ENCODE measurements around the gene MEF2D. TPM values are rescaled to one million over a fixed set of nuclear protein-coding genes. Genes with fewer than 3 reads are reported as not detected.

MEF2D gene
- 100 to 1,000 TPM; 155 to 162 TPM for total RNA-seq
- 27.6 TPM for polyA plus RNA-seq (2013, experiment 1 of 2)
- polyA plus RNA-seq (2013, experiment 2 of 2) = 34.0 TPM
- total RNA-seq = 11.9 to 204 (median 44.6) reads per million in 172 experiments

DNA sequence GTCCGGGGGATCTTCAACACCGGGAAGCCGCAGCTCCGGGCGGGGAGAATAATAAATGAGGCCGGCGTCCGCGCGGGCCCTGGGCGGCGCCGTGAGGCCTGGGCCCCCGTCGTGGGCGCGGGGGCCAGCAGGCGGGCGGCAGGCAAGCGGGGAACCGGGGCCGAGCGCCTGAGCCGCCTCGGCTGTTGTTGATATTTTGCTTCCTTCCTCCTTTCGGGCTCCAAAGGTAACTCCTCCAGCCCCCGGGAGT, at the start of gene MEF2D:
Gene MEF2D (minus strand): TSS at position 233 of the 250 bp plus-strand sequence. CDS start 17,483 bp downstream, outside the sequence.
- Mint-ChIP-seq H3K27ac (peak within 1 kb of the TSS; percentile 97), H3K4me3 (peak within 1 kb of the TSS; percentile 97), H3K9me3 (no peaks in the 10 kb centered on the region), H3K4me1 (ENCODE audit: low read depth) (peaks cover 82% of the 10 kb centered on the region), H3K36me3 (ENCODE audit: low read depth) (peaks cover 31% of the 10 kb centered on the region), H3K27me3 (no peaks in the 10 kb centered on the region)
- TF ChIP-seq, protein P1, sequence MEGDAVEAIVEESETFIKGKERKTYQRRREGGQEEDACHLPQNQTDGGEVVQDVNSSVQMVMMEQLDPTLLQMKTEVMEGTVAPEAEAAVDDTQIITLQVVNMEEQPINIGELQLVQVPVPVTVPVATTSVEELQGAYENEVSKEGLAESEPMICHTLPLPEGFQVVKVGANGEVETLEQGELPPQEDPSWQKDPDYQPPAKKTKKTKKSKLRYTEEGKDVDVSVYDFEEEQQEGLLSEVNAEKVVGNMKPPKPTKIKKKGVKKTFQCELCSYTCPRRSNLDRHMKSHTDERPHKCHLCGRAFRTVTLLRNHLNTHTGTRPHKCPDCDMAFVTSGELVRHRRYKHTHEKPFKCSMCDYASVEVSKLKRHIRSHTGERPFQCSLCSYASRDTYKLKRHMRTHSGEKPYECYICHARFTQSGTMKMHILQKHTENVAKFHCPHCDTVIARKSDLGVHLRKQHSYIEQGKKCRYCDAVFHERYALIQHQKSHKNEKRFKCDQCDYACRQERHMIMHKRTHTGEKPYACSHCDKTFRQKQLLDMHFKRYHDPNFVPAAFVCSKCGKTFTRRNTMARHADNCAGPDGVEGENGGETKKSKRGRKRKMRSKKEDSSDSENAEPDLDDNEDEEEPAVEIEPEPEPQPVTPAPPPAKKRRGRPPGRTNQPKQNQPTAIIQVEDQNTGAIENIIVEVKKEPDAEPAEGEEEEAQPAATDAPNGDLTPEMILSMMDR (IDR thresholded peaks at IDR 0.05) = no peak
- no peak for ATAC-seq (ENCODE audit: poor library complexity)
- peak within 1 kb of the TSS; percentile 98 for H3K4me3 ChIP-seq (ENCODE audit: low read length)
- no peak for DNase-seq
- no peaks in the 10 kb centered on the region for H3K27me3 ChIP-seq (ENCODE audit: control insufficient read depth in 1 of 2, insufficient read depth in 2 of 2, low read length in 2 of 2)
- peaks cover 14% of the 10 kb centered on the region for H3K36me3 ChIP-seq (ENCODE audit: insufficient read depth, low read length)
- H3K9me3 ChIP-seq (ENCODE audit: control insufficient read depth in 1 of 2, insufficient read depth in 1 of 2, low read length in 2 of 2) = no peaks in the 10 kb centered on the region
- CTCF ChIA-PET = interaction anchor here (0.8 to 5.8 kb wide), 7 partner anchors 9 to 82 kb away, joined by 3 to 77 read pairs (median 9); no protein-coding TSS in a partner anchor
- POLR2A ChIA-PET = interaction anchor here (0.5 to 6.3 kb wide), 34 partner anchors 9 to 1203 kb away, joined by 3 to 145 read pairs (median 6); partner anchors contain the start of genes CCT3, GPATCH4, HDGF and IQGAP3
- intact Hi-C loops (cut with DNase I, micrococcal nuclease) = loop anchor here (1.0 to 10.0 kb wide), 5 partner anchors 24 to 264 kb away; partner anchors contain the start of genes ISG20L2 (in 1 of the 2), METTL25B (in 1 of the 2) and PRCC (in 1 of the 2)
- peaks cover 84% of the 10 kb centered on the region for H3K4me1 ChIP-seq (ENCODE audit: insufficient read depth, low read length)
- H3K27ac ChIP-seq (ENCODE audit: low read depth in 1 of 2, low read length in 2 of 2) = peak within 1 kb of the TSS; percentile 96

DNA sequence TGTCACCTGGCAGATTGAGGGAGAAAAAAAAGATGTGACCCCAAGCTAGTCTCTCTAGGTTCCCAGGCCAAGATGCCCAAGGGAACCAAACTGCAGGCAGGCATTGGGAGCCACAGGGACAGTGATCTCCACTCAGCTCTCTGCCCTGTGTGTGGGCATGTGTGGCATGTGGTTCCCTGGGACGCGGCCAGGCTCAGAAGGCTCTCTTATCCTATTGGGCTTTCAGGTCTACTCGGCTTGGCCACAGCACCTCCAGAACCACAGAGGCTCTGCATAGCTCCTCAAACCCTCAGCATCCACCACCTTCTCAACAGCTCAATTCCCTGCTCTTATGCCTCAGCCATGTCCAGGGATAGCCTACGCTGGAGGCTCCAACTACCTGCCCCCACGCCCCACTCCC, 49.8 kb upstream of the MEF2D start:
- Histone ChIP-seq H3K4me1 (ENCODE audit: insufficient read depth, low read length) (no peaks in the 10 kb centered on the region), H3K27ac (ENCODE audit: low read depth in 1 of 2, low read length in 2 of 2) (no peak overlapping the region), H3K27me3 (ENCODE audit: control insufficient read depth in 1 of 2, insufficient read depth in 2 of 2, low read length in 2 of 2) (no peaks in the 10 kb centered on the region), H3K9me3 (ENCODE audit: control insufficient read depth in 1 of 2, insufficient read depth in 1 of 2, low read length in 2 of 2) (no peaks in the 10 kb centered on the region), H3K4me3 (ENCODE audit: low read length) (no peak overlapping the region), H3K36me3 (ENCODE audit: insufficient read depth, low read length) (no peaks in the 10 kb centered on the region)
- Mint-ChIP-seq H3K36me3 (ENCODE audit: low read depth) (no peaks in the 10 kb centered on the region), H3K27me3 (no peaks in the 10 kb centered on the region), H3K27ac (no peak overlapping the region), H3K4me3 (no peak overlapping the region), H3K9me3 (no peaks in the 10 kb centered on the region), H3K4me1 (ENCODE audit: low read depth) (no peaks in the 10 kb centered on the region)
- TF ChIP-seq, protein P1 (IDR thresholded peaks at IDR 0.05) = no peak
- intact Hi-C loops (cut with DNase I, micrococcal nuclease) = no loop called here
- ChIA-PET POLR2A (no interaction called here), CTCF (interaction anchor here (0.9 kb wide), 1 partner anchor 104 kb away, joined by 3 read pairs; no protein-coding TSS in a partner anchor)
- no peak for ATAC-seq (ENCODE audit: poor library complexity)
- DNase-seq = no peak

DNA sequence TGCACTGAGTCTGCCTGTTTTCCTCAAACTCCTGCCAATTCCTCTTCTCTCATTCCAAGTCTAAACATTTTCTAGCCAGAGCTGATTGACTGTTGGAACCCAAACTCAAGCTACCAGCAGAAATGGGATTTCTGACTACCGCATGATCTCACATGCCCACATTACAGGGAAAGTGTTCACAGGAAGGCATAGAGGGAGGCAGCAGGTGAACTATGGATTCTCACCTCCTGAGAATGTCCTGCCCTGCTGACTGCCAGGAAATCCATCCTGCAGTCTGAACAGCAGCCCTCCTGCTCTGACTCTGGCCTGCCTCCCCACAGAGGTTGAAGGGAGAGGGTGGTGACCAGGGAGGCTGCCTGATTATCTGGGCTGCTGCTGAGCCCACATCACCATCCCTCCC, 49.3 kb upstream of the MEF2D start:
- H3K27ac Mint-ChIP-seq = no peak overlapping the region
- H3K4me1 Mint-ChIP-seq (ENCODE audit: low read depth) = no peaks in the 10 kb centered on the region
- CTCF ChIA-PET = interaction anchor here (0.9 kb wide), 1 partner anchor 104 kb away, joined by 3 read pairs; no protein-coding TSS in a partner anchor
- no peaks in the 10 kb centered on the region for H3K36me3 Mint-ChIP-seq (ENCODE audit: low read depth)
- intact Hi-C loops (cut with DNase I, micrococcal nuclease) = loop anchor here in 1 of 2 experiments (10.0 kb wide), 1 partner anchor 65 kb away; no protein-coding TSS in a partner anchor
- Histone ChIP-seq H3K27me3 (ENCODE audit: control insufficient read depth in 1 of 2, insufficient read depth in 2 of 2, low read length in 2 of 2) (no peaks in the 10 kb centered on the region), H3K4me3 (ENCODE audit: low read length) (no peak overlapping the region), H3K4me1 (ENCODE audit: insufficient read depth, low read length) (no peaks in the 10 kb centered on the region), H3K9me3 (ENCODE audit: control insufficient read depth in 1 of 2, insufficient read depth in 1 of 2, low read length in 2 of 2) (no peaks in the 10 kb centered on the region), H3K36me3 (ENCODE audit: insufficient read depth, low read length) (no peaks in the 10 kb centered on the region), H3K27ac (ENCODE audit: low read depth in 1 of 2, low read length in 2 of 2) (no peak overlapping the region)
- POLR2A ChIA-PET = interaction anchor here (1.0 kb wide), 1 partner anchor 49 kb away, joined by 3 read pairs; no protein-coding TSS in a partner anchor
- TF ChIP-seq, protein P1 (IDR thresholded peaks at IDR 0.05) = no peak
- H3K4me3 Mint-ChIP-seq = no peak overlapping the region
- DNase-seq (no peak), ATAC-seq (ENCODE audit: poor library complexity) (no peak)
- H3K27me3 Mint-ChIP-seq = no peaks in the 10 kb centered on the region
- no peaks in the 10 kb centered on the region for H3K9me3 Mint-ChIP-seq

All from CD4-positive, alpha-beta T cell (primary cell).